ENCODE results near the gene FNDC10. TPM values are rescaled to one million over a fixed set of nuclear protein-coding genes. Genes with fewer than 3 reads are reported as not detected.
"Not testable (repeated sequence)": the region's sequence is repeated elsewhere in the genome, so short reads cannot be mapped to it uniquely, and the experiment has no call there.

FNDC10 gene
- total and polyA plus RNA-seq, 2 donors (not counting 3 experiments of a cell fraction or from before 2014, with no cell fraction given) = 1.5 to 2.3 TPM

DNA sequence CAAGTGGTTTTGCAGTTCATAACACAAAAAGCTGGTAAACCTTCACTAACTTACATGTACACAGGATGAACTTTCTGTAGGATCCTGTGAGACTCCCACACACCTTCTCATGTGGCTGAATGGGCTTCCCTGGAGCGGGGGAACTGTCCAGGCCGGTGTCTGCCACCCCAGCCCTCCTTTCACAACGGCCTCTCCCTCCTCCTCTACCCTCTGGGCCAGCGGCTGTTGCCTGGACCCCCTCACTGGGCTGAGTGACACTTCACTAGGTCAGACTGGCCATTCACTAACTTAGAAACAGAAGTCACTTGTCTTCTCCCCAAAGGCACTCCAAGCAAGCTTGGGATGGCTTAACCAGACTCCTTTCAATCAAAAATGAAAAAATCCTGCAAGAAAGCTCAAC, 41.3 kb downstream of the FNDC10 start:
- ChIA-PET POLR2A (no interaction called here), CTCF (no interaction called here)
- peaks cover 15% of the 10 kb centered on the region for H3K79me2 ChIP-seq (ENCODE audit: control insufficient read depth, insufficient read depth, low read length)
- peaks cover 8 to 23% of the 10 kb centered on the region in 2 experiments for H3K36me3 ChIP-seq (ENCODE audit: control insufficient read depth in 2 of 2, extremely low read depth in 1 of 2, insufficient read depth in 2 of 2, low read length in 2 of 2)
- no peaks in the 10 kb centered on the region for H4K20me1 ChIP-seq (replicated peaks; ENCODE audit: control insufficient read depth, extremely low read depth, insufficient read depth, low read length)
- no peaks in the 10 kb centered on the region for H3K4me1 ChIP-seq (ENCODE audit: control insufficient read depth, extremely low read depth, insufficient read depth, low read length)
- H3K9ac ChIP-seq (replicated peaks; ENCODE audit: extremely low read depth, insufficient read depth, low read length) = no peak overlapping the region
- H3K27ac ChIP-seq (ENCODE audit: insufficient read depth, low read depth, low read length) = no peak overlapping the region
- FAIRE-seq (no peak), DNase-seq (ENCODE audit: low read depth, low spot score) (no peak)
- dilution Hi-C loops (cut with MboI; ENCODE audit: extremely low pct_ligation_motif_present, low sequenced_read_pairs) = no loop called here
- H3K9me3 ChIP-seq (replicated peaks; ENCODE audit: control insufficient read depth, insufficient read depth, low read length) = no peaks in the 10 kb centered on the region
- H3K4me2 ChIP-seq (ENCODE audit: insufficient read depth, low read length) = no peak overlapping the region
- no peaks in the 10 kb centered on the region for H3K27me3 ChIP-seq (ENCODE audit: control insufficient read depth in 2 of 2, insufficient read depth in 2 of 2, low read length in 2 of 2)
- H3K4me3 ChIP-seq (replicated peaks in 1 of 3; ENCODE audit: insufficient read depth in 1 of 3, low read depth in 1 of 3, low read length in 3 of 3) = no peak overlapping the region
- no TSS peak for BruUV-seq (replicated peaks)
- no peak overlapping the region for H2AFZ ChIP-seq (ENCODE audit: low read depth, low read length)
- intact Hi-C loops (cut with micrococcal nuclease) = no loop called here
- no peaks in the 10 kb centered on the region for H3K9me1 ChIP-seq (replicated peaks; ENCODE audit: control insufficient read depth, extremely low read depth, insufficient read depth, low read length)
- no peak for TF ChIP-seq MYC (IDR thresholded peaks at IDR 0.05; ENCODE audit: low read depth, low read length)
- no peak for TF ChIP-seq JUN (IDR thresholded peaks at IDR 0.05; ENCODE audit: borderline replicate concordance, insufficient read depth, insufficient read length, low read depth)
- TF ChIP-seq EZH2 (IDR thresholded peaks at IDR 0.05; ENCODE audit: borderline replicate concordance, low read depth, low read length, severe bottlenecking) = no peak
- no peak for TF ChIP-seq FOS (IDR thresholded peaks at IDR 0.05; ENCODE audit: borderline replicate concordance, insufficient read depth, low read length)
- TF ChIP-seq, protein P1, sequence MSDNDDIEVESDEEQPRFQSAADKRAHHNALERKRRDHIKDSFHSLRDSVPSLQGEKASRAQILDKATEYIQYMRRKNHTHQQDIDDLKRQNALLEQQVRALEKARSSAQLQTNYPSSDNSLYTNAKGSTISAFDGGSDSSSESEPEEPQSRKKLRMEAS (IDR thresholded peaks at IDR 0.05; ENCODE audit: insufficient read depth, insufficient read length) = no peak
- TF ChIP-seq, protein P2, sequence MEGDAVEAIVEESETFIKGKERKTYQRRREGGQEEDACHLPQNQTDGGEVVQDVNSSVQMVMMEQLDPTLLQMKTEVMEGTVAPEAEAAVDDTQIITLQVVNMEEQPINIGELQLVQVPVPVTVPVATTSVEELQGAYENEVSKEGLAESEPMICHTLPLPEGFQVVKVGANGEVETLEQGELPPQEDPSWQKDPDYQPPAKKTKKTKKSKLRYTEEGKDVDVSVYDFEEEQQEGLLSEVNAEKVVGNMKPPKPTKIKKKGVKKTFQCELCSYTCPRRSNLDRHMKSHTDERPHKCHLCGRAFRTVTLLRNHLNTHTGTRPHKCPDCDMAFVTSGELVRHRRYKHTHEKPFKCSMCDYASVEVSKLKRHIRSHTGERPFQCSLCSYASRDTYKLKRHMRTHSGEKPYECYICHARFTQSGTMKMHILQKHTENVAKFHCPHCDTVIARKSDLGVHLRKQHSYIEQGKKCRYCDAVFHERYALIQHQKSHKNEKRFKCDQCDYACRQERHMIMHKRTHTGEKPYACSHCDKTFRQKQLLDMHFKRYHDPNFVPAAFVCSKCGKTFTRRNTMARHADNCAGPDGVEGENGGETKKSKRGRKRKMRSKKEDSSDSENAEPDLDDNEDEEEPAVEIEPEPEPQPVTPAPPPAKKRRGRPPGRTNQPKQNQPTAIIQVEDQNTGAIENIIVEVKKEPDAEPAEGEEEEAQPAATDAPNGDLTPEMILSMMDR (IDR thresholded peaks at IDR 0.05; ENCODE audit: extremely low read depth in 1 of 2, insufficient read depth in 1 of 2, low read depth in 1 of 2, low read length in 2 of 2) = no peak
- TF ChIP-seq POLR2AphosphoS5 (IDR thresholded peaks at IDR 0.05; ENCODE audit: insufficient read depth, low read depth, low read length) = no peak
- no peak for TF ChIP-seq POLR2A (IDR thresholded peaks at IDR 0.05; ENCODE audit: low read depth, low read length)
- TF ChIP-seq GATA2 (IDR thresholded peaks at IDR 0.05; ENCODE audit: insufficient read depth, insufficient read length, low read depth, low read length) = no peak

DNA sequence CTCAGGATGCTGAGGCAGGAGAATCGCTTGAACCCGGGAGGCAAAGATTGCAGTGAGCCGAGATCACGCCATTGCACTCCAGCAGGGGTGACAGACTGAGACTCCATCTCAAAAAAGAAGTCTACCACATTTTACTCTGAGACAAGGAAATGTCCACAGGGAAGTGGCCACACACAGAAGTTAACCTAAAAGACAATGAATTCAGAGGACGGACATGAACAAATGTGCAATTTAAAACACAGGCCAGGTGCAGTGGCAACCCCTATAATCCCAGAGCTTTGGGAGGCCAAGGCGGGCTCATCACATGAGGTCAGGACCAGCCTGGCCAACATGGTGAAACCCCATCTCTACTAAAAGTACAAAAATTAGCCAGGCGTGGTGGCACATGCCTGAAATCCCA, 42.2 kb downstream of the FNDC10 start:
- H3K27me3 ChIP-seq (ENCODE audit: control insufficient read depth in 2 of 2, insufficient read depth in 2 of 2, low read length in 2 of 2); intact Hi-C loops (cut with micrococcal nuclease); H4K20me1 ChIP-seq (replicated peaks; ENCODE audit: control insufficient read depth, extremely low read depth, insufficient read depth, low read length); DNase-seq (ENCODE audit: low read depth, low spot score); CTCF ChIA-PET; H2AFZ ChIP-seq (ENCODE audit: low read depth, low read length); H3K9ac ChIP-seq (replicated peaks; ENCODE audit: extremely low read depth, insufficient read depth, low read length); H3K4me1 ChIP-seq (ENCODE audit: control insufficient read depth, extremely low read depth, insufficient read depth, low read length); BruUV-seq (replicated peaks); H3K9me3 ChIP-seq (replicated peaks; ENCODE audit: control insufficient read depth, insufficient read depth, low read length); POLR2A ChIA-PET; H3K27ac ChIP-seq (ENCODE audit: insufficient read depth, low read depth, low read length); FAIRE-seq; H3K9me1 ChIP-seq (replicated peaks; ENCODE audit: control insufficient read depth, extremely low read depth, insufficient read depth, low read length); H3K4me2 ChIP-seq (ENCODE audit: insufficient read depth, low read length); H3K4me3 ChIP-seq (replicated peaks in 1 of 3; ENCODE audit: insufficient read depth in 1 of 3, low read depth in 1 of 3, low read length in 3 of 3); dilution Hi-C loops (cut with MboI; ENCODE audit: extremely low pct_ligation_motif_present, low sequenced_read_pairs): not testable (repeated sequence)
- Histone ChIP-seq H3K79me2 (ENCODE audit: control insufficient read depth, insufficient read depth, low read length) (peaks cover 13% of the 10 kb centered on the region), H3K36me3 (ENCODE audit: control insufficient read depth in 2 of 2, extremely low read depth in 1 of 2, insufficient read depth in 2 of 2, low read length in 2 of 2) (peaks cover 8 to 21% of the 10 kb centered on the region in 2 experiments)

DNA sequence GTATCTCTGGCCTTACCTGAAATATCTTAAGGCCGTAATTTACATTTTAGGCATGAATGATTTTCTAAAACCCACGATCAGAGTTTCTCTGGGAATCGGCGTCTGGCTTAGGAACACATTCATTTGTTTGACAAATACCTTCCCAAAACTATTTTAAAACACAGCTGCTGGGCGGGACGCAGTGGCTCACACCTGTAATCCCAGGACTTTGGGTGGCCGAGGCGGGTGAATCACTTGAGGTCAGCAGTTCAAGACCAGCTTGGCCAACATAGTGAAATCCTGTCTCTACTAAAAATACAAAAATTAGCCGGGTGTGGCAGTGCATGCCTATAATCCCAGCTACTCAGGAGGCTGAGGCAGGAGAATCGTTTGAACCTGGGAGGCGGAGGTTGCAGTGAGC, 43.0 kb downstream of the FNDC10 start:
- DNase-seq (ENCODE audit: low read depth, low spot score); H3K27ac ChIP-seq (ENCODE audit: insufficient read depth, low read depth, low read length); H3K9me1 ChIP-seq (replicated peaks; ENCODE audit: control insufficient read depth, extremely low read depth, insufficient read depth, low read length); H3K27me3 ChIP-seq (ENCODE audit: control insufficient read depth in 2 of 2, insufficient read depth in 2 of 2, low read length in 2 of 2); CTCF ChIA-PET; BruUV-seq (replicated peaks); H2AFZ ChIP-seq (ENCODE audit: low read depth, low read length); intact Hi-C loops (cut with micrococcal nuclease); H3K4me2 ChIP-seq (ENCODE audit: insufficient read depth, low read length); H3K4me1 ChIP-seq (ENCODE audit: control insufficient read depth, extremely low read depth, insufficient read depth, low read length); H3K9me3 ChIP-seq (replicated peaks; ENCODE audit: control insufficient read depth, insufficient read depth, low read length); H3K9ac ChIP-seq (replicated peaks; ENCODE audit: extremely low read depth, insufficient read depth, low read length); FAIRE-seq; H4K20me1 ChIP-seq (replicated peaks; ENCODE audit: control insufficient read depth, extremely low read depth, insufficient read depth, low read length); POLR2A ChIA-PET; dilution Hi-C loops (cut with MboI; ENCODE audit: extremely low pct_ligation_motif_present, low sequenced_read_pairs); H3K4me3 ChIP-seq (replicated peaks in 1 of 3; ENCODE audit: insufficient read depth in 1 of 3, low read depth in 1 of 3, low read length in 3 of 3); H3K79me2 ChIP-seq (ENCODE audit: control insufficient read depth, insufficient read depth, low read length): not testable (repeated sequence)
- H3K36me3 ChIP-seq (ENCODE audit: control insufficient read depth in 2 of 2, extremely low read depth in 1 of 2, insufficient read depth in 2 of 2, low read length in 2 of 2) = peaks cover 3 to 14% of the 10 kb centered on the region in 2 experiments

All from endothelial cell of umbilical vein (primary cell).